Measurements from ENCODE around the gene THSD7A. TPM values are rescaled to one million over a fixed set of nuclear protein-coding genes. Genes with fewer than 3 reads are reported as not detected.

THSD7A gene
- total RNA-seq, 1 donor from 2014 or later = 0.28 TPM

- no peak overlapping the region for H3K4me3 Mint-ChIP-seq
- Histone ChIP-seq H3K4me1 (peaks cover 17% of the 10 kb centered on the region), H3K9me3 (ENCODE audit: low read depth) (no peaks in the 10 kb centered on the region), H3K4me2 (peak overlapping the region; percentile 20), H4K20me1 (ENCODE audit: low read depth) (no peaks in the 10 kb centered on the region), H3K4me3 (no peak overlapping the region), H3K9ac (no peak overlapping the region), H3K36me3 (no peaks in the 10 kb centered on the region), H3K27me3 (no peaks in the 10 kb centered on the region), H3F3A (ENCODE audit: low read depth) (no peaks in the 10 kb centered on the region), H2AFZ (replicated peaks) (no peak overlapping the region), H3K27ac (no peak overlapping the region), H3K79me2 (ENCODE audit: low read depth) (no peaks in the 10 kb centered on the region)
- H3K4me1 Mint-ChIP-seq = no peaks in the 10 kb centered on the region
- H3K36me3 Mint-ChIP-seq = no peaks in the 10 kb centered on the region
- H3K27ac Mint-ChIP-seq = no peak overlapping the region
- H3K27me3 Mint-ChIP-seq (ENCODE audit: insufficient read depth, low read depth) = no peaks in the 10 kb centered on the region
- TF ChIP-seq, protein P1, sequence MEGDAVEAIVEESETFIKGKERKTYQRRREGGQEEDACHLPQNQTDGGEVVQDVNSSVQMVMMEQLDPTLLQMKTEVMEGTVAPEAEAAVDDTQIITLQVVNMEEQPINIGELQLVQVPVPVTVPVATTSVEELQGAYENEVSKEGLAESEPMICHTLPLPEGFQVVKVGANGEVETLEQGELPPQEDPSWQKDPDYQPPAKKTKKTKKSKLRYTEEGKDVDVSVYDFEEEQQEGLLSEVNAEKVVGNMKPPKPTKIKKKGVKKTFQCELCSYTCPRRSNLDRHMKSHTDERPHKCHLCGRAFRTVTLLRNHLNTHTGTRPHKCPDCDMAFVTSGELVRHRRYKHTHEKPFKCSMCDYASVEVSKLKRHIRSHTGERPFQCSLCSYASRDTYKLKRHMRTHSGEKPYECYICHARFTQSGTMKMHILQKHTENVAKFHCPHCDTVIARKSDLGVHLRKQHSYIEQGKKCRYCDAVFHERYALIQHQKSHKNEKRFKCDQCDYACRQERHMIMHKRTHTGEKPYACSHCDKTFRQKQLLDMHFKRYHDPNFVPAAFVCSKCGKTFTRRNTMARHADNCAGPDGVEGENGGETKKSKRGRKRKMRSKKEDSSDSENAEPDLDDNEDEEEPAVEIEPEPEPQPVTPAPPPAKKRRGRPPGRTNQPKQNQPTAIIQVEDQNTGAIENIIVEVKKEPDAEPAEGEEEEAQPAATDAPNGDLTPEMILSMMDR (IDR thresholded peaks at IDR 0.05) = no peak
- no peak for TF ChIP-seq EZH2 (IDR thresholded peaks at IDR 0.05)
- no peak for TF ChIP-seq EZH2phosphoT487 (IDR thresholded peaks at IDR 0.05)
- peaks cover 8% of the 10 kb centered on the region for H3K9me3 Mint-ChIP-seq
- peak; percentile 30 for DNase-seq (ENCODE audit: low spot score)
These were observed 324.1 kb downstream of the THSD7A start for GRCh38 chr7:11507929-11508328.

DNA sequence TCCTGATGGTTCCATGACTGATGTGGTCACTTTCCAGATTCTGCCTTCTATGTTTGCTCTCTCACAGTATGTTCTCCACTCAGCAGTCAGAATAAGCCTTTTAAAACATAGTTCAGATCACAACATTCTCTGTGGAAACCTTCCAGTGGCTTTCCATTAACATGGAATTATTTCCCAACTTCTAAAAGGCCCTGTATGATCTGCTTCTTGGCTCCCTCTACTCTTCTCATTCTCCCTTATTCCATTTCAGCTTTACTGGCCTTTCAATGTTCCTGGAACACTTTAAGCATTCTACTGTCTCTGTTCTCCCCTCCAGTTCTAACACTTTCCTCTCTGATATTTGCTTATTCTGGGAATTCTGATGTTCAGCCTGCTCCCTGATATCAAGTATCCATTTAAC is 325.6 kb downstream of the THSD7A start:
- Histone ChIP-seq H4K20me1 (ENCODE audit: low read depth) (no peaks in the 10 kb centered on the region), H3K4me1 (peaks cover 17% of the 10 kb centered on the region), H3F3A (ENCODE audit: low read depth) (no peaks in the 10 kb centered on the region), H3K4me3 (no peak overlapping the region), H3K27ac (no peak overlapping the region), H3K27me3 (no peaks in the 10 kb centered on the region), H3K9me3 (ENCODE audit: low read depth) (no peaks in the 10 kb centered on the region), H2AFZ (replicated peaks) (peak overlapping the region; percentile 38), H3K36me3 (no peaks in the 10 kb centered on the region), H3K9ac (no peak overlapping the region), H3K4me2 (no peak overlapping the region), H3K79me2 (ENCODE audit: low read depth) (no peaks in the 10 kb centered on the region)
- no peaks in the 10 kb centered on the region for H3K4me1 Mint-ChIP-seq
- peaks cover 4% of the 10 kb centered on the region for H3K36me3 Mint-ChIP-seq
- no peak overlapping the region for H3K27ac Mint-ChIP-seq
- TF ChIP-seq EZH2 (IDR thresholded peaks at IDR 0.05) (no peak), EZH2phosphoT487 (IDR thresholded peaks at IDR 0.05) (no peak)
- TF ChIP-seq, protein P1 (IDR thresholded peaks at IDR 0.05) = no peak
- no peak overlapping the region for H3K4me3 Mint-ChIP-seq
- H3K27me3 Mint-ChIP-seq (ENCODE audit: insufficient read depth, low read depth) = no peaks in the 10 kb centered on the region
- DNase-seq (ENCODE audit: low spot score) = no peak
- peaks cover 22% of the 10 kb centered on the region for H3K9me3 Mint-ChIP-seq

GRCh38 chr7:11505471-11505985 is 326.5 kb downstream of the THSD7A start:
- no peaks in the 10 kb centered on the region for H3F3A ChIP-seq (ENCODE audit: low read depth)
- no peak for DNase-seq (ENCODE audit: low spot score)
- H2AFZ ChIP-seq (replicated peaks) = no peak overlapping the region
- peaks cover 27% of the 10 kb centered on the region for H3K9me3 Mint-ChIP-seq
- H3K27ac ChIP-seq = no peak overlapping the region
- H3K27ac Mint-ChIP-seq = no peak overlapping the region
- H4K20me1 ChIP-seq (ENCODE audit: low read depth) = no peaks in the 10 kb centered on the region
- no peak overlapping the region for H3K4me2 ChIP-seq
- no peak overlapping the region for H3K9ac ChIP-seq
- no peak for TF ChIP-seq EZH2 (IDR thresholded peaks at IDR 0.05)
- TF ChIP-seq, protein P1 (IDR thresholded peaks at IDR 0.05) = no peak
- TF ChIP-seq EZH2phosphoT487 (IDR thresholded peaks at IDR 0.05) = no peak
- no peaks in the 10 kb centered on the region for H3K4me1 Mint-ChIP-seq
- H3K4me3 Mint-ChIP-seq = no peak overlapping the region
- peaks cover 4% of the 10 kb centered on the region for H3K36me3 Mint-ChIP-seq
- peaks cover 17% of the 10 kb centered on the region for H3K4me1 ChIP-seq
- no peak overlapping the region for H3K4me3 ChIP-seq
- H3K9me3 ChIP-seq (ENCODE audit: low read depth) = no peaks in the 10 kb centered on the region
- H3K36me3 ChIP-seq = no peaks in the 10 kb centered on the region
- H3K27me3 ChIP-seq = no peaks in the 10 kb centered on the region
- no peaks in the 10 kb centered on the region for H3K27me3 Mint-ChIP-seq (ENCODE audit: insufficient read depth, low read depth)
- no peaks in the 10 kb centered on the region for H3K79me2 ChIP-seq (ENCODE audit: low read depth)

All from neural progenitor cell (in vitro differentiated cells).